ENCODE data around the gene CUTC.

DNA sequence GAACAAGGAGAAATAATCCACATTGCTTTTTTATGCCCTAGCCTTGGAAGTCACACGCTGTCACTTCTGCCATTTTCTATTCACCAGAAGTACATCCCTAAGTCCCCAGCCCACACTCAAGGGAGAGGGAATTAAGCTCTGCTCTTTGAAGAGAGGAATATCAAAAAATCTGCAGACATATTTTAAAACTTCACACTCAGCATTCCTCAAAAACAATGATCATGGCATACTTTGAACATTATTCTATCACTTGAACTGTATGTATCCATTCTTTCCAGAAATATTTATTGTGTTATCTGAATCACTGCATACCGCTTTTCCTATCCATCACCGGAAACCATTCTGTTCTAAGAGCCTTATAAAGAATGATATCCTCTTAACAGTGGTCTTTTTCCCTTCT is 59.8 kb downstream of the CUTC start:
- TF ChIP-seq, protein P1, sequence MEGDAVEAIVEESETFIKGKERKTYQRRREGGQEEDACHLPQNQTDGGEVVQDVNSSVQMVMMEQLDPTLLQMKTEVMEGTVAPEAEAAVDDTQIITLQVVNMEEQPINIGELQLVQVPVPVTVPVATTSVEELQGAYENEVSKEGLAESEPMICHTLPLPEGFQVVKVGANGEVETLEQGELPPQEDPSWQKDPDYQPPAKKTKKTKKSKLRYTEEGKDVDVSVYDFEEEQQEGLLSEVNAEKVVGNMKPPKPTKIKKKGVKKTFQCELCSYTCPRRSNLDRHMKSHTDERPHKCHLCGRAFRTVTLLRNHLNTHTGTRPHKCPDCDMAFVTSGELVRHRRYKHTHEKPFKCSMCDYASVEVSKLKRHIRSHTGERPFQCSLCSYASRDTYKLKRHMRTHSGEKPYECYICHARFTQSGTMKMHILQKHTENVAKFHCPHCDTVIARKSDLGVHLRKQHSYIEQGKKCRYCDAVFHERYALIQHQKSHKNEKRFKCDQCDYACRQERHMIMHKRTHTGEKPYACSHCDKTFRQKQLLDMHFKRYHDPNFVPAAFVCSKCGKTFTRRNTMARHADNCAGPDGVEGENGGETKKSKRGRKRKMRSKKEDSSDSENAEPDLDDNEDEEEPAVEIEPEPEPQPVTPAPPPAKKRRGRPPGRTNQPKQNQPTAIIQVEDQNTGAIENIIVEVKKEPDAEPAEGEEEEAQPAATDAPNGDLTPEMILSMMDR (conservative IDR thresholded peaks at IDR 0.05 in 1 of 2, IDR thresholded peaks at IDR 0.05 in 1 of 2; ENCODE audit: extremely low read depth in 1 of 2, insufficient read depth in 1 of 2, low read depth in 1 of 2, low read length in 2 of 2), result no peak
- no peak for TF ChIP-seq EZH2 (IDR thresholded peaks at IDR 0.05; ENCODE audit: borderline replicate concordance, low read length)

Data from mammary epithelial cell (primary cell).